ENCODE data around the gene IGF2BP2.
A peak's percentile ranks its signal among the peaks of the same experiment; 100 is the strongest.
"Not testable (repeated sequence)": the region's sequence is repeated elsewhere in the genome, so short reads cannot be mapped to it uniquely, and the experiment has no call there.

The IGF2BP2 gene

DNA sequence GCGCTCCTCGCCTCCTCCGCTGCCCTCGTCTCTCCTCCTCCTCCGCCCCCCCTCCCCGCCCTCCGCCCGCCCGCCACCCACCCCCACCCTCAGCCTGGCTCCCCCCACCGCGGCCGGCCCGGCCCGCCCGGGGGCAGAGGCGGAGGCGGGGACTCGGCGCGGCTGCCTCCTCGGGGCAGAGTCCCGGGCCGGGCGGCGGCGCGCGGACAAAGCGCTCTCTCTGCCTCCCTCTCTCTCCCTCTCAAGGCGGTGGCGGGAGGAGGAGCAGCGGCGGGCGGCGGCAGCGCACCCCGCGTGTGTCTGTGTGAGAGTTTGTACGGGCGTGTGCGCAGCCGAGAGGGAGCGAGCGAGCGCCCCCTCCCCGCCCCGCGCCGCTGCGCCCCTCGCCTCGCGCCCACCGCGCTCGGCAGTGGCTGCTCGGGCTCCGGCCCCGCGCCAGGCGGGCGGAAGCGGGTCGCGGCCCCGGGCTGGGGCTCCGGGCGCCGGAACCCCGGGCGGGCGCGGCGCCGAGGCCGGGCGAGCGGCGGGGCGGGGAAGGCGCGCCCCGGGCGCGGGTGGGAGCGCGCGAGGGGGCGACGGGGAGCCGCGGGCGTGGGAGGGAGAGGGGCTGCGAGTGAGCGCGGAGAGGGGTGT is at the start of gene IGF2BP2:
Gene IGF2BP2 (minus strand): TSS at position 37 of the 633 bp plus-strand sequence. CDS start 82 bp downstream, outside the sequence.
- peak; percentile 26 for DNase-seq

DNA sequence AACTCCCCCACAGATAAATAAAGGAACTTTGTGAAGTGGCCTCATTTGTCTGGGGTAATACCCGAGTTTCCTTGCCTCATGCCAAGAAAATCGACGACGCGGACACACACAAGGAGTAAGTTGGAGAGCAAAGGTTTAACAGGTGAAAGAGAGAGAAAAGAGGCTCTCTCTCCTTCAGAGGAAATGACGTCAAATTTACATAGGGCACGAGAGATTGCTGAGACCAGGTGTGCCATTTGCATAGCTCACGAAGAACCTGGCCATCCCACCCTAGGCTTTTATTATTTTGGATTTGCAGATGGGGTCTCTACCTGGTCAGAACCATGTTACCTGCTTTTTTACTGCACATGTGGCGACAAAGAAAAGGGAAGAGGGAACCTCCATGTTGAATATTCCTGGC is 49.3 kb upstream of the IGF2BP2 start:
- no peak for DNase-seq

DNA sequence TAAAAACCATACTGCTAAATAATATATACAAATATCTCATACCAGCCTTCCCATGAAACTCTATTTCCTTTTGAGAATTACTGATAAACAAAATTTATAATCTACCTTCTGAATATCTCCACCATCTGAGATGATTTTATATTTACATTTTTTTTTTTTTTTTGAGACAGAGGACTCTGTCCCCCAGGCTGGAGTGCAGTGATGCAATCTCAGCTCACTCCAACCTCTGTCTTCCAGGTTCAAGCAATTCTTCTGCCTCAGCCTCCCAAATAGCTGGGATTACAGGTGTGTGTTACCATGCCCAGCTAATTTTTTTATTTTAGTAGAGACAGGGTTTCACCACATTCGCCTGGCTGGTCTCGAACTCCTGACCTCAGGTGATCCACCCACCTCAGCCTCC is 42.8 kb upstream of the IGF2BP2 start:
- no peak for DNase-seq

DNA sequence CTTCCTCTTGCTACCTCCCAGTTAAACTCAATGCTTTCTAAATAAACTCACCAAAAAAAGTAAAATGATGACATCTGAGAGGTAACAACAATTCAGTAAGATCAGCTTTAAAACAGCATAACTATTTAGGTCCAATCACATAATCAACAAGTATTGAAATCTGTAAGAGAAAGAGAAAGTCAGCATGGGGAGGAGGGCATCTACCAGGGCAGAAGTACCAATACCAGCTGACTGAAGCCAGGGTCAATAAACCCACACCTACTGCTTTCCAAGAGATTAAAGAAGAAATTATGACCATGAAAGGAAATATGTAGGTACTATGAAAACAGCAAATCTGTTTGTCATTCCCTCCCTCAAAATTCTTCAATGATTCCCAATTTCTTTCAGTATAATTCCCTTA is 42.2 kb upstream of the IGF2BP2 start:
- DNase-seq, result no peak

DNA sequence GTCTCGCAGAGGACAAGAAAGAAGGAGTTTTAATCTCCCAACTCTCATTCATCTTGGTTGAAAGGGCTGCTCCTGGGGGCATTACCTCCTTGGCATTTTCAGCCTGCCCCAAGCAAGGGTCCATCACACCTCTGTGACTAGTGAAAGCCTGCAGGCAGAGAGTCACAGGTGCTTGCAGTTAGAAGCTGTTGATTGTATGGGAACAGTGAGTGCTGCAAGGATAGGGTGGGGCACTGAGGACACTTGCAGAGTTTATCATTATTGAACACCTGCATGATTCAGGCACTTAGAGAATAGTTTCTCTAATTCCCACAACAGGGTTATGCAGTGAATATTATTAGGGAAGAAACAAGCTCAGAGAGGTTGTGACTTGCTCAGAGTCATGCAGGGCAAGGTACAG is 41.7 kb upstream of the IGF2BP2 start:
- DNase-seq, result no peak

DNA sequence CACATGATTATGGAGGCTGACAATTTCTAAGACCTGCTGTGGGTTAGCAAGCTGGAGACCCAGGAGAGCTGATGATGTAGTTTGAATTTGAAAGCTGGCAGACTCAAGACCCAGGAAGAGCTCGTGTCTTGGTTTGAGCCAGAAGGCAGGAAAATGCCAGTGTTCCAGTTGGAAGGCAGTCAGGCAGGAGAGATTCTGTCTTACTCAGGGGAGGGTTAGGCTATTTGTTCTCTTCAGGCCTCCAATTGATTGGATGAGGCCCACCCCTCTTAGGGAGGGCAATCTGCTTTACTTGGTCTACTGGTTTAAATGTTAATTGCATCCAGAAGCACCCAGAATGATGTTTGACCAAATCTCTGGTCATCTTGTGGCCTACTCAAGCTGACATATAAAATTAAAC is 40.4 kb upstream of the IGF2BP2 start:
- no peak for DNase-seq

DNA sequence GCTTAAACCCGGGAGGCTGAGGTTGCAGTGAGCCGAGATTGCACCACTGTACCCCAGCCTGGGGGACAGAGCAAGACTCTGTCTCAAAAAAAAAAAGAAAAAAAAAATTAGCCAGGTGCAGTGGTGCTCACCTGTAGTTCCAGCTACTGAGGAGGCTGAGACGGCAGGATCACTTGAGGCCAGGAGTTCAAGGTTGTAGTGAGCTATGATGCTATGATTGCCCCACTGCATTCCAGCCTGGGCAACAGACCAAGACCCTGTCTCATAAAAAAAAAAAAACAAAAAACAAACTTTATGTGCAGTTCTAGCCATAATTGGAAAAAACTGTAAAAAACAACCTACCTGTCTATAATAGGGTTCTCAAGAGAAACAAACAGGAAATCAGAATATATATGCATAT is 39.9 kb upstream of the IGF2BP2 start:
- no peak for DNase-seq

DNA sequence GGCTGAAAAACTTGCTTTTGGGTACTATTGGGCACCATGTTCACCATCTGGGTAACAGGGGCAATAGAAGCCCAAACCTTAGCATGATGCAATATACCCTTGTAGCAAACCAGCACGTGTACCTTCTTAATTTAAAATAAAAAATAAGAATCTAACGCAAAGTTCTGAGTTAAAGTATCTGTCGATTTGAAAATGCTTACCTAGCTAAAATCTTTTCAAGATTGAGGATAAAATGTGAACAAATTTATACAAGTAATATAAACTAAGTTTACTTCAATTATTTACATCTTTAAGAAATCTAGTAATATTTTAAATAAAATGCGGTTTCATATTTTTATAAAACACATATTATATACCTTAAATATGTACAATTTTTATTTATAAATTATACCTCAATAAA is 38.1 kb upstream of the IGF2BP2 start:
- no peak for DNase-seq

DNA sequence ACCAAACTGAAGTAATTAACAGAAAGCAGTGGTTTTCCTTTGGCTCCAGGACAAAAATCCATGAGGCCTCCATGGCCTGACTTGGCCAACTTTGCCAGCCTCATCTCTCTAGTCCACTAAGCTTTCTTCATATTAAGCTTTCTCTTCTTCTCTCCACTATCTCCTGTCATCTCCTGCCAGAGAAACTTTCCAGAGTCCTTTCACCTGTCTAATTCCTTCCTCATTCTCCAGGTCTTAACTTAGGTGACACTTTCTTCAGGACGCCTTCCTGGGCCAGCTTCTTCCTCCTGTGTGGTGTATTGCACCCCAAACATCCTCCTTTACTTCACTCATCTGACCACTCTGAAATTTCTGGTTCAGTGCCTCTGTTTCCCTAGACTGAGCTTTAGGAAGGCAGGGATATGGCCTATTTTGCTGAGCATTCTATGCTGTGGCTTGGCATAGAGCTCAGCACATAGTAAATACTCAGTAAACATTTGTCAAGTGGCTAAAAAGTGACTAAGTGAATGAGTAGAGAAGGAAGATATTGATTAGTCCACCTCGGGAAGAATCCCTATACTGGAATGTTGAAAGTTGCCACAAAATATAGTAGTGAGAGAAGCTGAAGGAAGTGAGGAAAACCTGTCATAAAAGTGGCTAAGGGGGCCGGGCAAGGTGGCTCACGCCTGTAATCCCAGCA is 34.6 kb upstream of the IGF2BP2 start:
- no peak for DNase-seq

DNA sequence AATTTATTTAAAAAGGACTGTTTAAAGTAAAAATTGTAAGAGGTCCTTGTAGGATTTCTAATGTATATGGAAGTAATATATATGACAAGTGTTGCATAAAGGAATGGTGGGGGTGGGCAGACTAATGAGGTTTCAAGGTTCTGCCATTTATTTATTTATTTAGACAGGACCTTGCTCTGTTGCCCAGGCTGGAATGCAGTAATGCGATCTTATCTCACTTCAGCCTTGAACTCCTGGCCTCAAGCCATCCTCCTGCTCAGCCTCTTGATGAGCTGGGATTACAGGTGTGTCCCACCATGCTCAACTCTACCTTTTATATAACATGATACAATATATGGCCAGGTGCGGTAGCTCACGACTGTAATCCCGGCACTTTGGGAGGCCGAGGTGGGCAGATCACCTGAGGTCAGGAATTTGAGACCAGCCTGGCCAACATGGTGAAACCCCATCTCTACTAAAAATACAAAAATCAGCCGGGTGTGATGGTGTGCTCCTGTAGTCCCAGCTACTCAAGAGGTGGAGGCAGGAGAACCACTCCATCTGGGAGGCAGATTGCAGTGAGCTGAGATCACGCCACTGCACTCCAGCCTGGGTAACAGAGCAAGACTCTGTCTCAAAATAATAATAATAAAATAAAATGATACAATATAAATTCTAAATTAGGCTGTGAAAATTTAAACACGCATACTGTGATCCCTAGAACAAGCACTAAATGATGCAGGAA is 33.8 kb upstream of the IGF2BP2 start:
- DNase-seq, result no peak

DNA sequence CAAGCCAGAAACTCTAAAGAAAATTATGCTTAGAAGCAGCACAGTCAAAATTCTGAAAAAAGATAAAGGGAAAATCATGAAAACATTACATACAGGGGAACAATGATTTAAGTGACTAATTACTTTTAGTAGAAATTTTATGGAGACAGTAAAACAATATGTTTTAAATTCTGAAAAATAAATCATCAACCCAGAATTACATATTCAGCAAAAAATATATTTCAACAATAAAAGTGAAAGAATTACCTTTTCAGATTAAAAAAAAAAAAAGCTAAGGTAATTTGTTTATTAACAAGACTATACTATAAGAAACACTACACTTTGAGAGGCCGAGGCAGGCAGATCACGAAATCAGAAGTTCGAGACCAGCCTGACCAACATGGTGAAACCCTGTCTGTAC is 32.4 kb upstream of the IGF2BP2 start:
- DNase-seq, result no peak

DNA sequence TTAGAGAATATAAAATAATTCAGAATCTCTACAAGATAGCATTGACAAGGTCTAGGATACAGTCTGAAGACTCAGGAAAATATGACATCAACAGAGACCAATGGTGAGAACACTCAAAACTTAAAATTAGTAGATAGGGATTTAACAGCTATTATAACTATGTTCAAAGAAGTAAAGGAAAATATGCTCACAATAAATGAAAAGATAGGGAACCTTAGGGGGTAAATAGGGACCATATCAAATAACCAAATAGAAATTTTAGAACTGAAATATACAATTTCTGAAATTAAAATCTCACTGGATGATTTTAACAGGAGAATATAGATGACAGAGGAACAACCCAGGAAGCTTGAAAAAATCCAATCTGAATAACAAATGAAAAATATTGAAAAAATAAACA is 31.8 kb upstream of the IGF2BP2 start:
- DNase-seq, result no peak

DNA sequence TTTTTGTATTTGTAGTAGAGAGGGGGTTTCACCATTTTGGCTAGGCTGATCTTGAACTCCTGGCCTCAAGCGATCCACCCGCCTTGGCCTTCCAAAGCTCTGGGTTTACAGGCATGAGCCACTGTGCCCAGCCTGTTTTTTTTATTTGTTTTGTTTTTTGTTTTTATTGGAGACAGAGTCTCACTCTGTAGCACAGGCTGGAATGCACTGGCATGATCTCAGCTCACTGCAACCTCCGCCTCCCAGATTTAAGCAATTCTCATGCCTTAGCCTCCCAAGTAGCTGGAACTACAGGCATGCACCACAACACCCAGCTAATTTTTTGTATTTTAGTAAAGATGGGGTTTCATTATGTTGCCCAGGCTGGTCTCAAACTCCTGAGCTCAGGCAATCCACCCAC is 28.9 kb upstream of the IGF2BP2 start:
- not testable (repeated sequence) for DNase-seq

DNA sequence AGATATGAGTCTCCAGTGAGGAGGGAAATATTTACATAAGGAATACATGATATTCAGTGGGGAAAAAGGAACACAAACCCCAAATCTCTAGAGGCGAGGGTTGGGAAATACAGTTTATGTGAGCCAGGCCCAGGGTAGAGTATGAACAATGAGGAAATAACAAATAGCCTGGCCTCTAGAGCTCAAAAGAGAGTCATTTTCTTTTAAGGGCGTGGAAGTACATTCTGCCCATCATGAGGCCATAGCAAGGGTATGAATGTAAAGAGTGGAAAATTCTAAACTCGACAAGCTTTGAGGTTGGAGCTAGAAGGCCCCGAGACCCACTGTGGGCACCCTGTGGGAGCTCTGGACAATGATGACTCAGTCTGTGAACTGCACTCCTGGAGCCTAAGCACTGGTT is 27.8 kb upstream of the IGF2BP2 start:
- no peak for DNase-seq

DNA sequence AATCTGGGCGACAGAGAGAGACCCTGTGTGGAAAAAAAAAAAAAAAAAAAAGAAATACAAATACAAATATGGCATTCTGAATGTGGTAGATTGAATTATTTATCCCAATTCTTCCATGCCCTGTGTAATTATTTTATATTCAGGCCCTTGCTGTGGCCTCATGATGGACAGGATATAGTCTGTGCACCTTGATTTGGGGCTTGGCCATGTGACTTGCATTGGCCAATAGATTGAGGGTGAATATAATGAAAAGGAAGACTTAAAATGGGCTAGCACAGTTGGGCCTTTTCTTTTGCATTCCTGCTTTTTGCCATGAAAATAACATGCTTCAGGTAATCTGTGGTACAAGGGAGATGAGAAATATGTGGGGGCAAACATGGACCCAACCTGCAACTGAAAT is 27.1 kb upstream of the IGF2BP2 start:
- no peak for DNase-seq

DNA sequence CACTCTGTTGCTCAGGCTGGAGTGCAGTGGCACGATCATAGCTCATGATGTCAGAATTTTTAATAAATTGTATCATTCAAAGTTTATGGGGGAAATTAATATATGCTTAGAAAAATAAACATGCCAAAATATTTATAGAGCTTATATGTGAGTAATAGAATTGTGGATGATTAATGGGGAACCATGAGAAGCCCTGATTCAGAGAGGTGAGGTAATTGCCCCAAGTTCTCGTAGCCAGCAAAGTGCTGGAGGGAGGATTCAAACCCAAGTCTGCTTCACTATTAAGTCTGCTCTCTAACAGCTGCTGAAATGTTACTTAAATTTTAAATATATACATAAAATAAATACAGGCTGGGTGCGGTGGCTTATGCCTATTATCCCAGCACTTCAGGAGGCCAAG is 26.2 kb upstream of the IGF2BP2 start:
- DNase-seq, result no peak

DNA sequence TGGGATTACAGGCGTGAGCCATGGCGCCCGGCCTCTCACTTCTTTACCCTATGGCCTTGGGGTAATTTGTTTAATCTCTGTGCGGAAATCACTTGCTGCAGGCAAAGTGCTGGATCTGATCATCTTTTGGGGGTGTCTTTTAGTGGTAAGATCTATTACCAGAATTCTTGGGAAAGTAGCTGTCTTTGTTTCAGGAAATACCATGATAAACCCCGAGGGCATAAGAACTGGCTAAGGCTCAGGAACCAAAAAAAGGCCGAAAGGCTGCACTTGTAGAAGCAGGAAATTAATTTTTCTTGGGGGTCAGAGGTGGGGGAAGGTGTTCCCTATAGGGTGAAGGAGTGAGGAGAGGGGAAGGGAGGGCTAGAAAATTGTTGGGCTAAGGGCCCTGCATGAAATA is 22.7 kb upstream of the IGF2BP2 start:
- no peak for DNase-seq

DNA sequence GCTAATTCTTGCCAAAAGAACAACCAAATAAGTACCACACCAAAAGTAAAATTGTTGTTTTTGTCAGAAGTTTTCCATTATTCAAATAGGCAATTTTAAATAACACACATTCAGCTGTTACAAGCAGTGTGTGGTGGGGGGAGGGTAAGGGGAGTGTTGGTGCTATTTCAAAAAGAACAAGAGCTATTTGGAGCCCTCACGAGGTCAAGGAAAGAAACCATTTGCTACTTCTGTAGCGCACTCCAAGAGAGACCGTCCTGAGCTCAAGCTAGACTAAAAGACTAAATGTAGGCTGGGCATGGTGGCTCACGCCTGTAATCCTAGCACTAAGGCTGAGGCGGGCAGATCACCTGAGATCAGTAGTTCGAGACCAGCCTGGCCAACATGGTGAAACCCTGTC is 21.2 kb upstream of the IGF2BP2 start:
- DNase-seq, result no peak

DNA sequence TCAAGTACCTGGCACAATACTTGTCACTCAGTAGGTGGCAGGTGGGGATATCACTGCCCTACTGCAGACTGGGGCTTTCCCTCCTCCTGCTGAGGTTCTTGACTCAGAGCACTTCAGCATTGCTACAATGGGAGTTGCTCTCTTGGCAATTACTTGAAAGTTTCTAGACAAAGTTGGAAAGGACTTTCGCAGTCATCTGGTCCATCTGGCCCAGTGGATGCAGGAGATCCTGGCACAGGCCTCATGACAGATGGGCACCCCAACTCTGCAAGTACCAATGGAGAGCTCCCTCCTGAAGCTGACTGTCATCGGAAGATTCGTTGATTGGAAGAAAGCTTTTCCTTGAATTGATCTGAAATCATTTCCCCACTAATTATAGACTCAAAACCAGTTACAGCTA is 19.2 kb upstream of the IGF2BP2 start:
- no peak for DNase-seq

DNA sequence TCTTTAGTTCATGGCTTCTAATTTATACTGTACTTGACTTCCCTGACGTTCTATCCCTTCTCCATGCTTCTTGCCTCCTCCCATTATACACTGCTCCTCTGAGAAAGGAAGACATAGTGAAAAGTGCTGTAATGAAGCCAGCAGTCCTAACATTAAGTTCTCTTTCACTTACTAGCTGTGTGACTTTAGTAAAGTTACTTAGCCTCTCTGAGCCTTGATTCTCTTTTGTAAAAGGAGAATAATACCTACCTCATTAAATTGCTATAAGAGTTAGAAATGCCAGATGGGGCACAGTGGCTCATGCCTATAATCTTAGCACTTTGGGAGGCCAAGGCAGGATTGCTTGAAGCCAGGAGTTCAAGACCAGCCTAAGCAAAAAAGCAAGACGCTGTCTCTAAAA is 18.8 kb upstream of the IGF2BP2 start:
- no peak for DNase-seq

DNA sequence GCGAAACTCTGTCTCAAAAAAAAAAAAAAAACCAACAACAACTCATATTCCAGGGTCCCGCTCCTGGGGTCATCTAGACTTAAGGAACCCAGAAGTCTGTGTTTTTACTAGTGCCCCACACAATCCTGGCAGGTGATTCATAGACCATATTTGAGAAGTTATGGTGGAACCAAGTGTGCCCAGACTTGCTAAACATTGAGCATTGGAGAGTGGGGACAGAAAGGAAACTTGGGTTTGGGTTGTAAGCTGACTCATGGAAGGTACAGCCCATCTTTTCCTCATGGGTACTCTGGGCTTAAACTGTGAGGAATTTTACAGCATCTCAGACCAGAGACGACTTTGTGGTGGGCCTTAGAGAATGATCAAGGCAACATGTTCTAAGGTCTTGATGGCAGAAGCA is 18.3 kb upstream of the IGF2BP2 start:
- no peak for DNase-seq

DNA sequence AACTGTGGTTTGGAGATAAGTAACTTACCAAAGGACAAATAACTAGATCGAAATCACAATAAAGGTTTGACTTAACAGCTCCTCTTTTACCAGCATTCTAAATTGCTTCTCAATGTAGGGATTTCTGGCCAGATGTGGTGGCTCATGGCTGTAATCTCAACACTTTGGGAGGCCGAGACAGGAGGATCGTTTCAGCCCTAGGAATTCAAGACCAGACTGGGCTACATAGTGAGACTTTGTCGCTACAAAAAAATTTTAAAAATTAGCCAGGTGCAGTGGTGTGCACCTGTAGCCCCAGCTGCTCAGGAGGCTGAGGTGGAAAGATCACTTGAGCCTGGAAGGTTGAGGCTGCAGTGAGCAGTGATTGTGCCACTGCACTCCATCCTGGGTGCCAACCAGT is 17.4 kb upstream of the IGF2BP2 start:
- no peak for DNase-seq

DNA sequence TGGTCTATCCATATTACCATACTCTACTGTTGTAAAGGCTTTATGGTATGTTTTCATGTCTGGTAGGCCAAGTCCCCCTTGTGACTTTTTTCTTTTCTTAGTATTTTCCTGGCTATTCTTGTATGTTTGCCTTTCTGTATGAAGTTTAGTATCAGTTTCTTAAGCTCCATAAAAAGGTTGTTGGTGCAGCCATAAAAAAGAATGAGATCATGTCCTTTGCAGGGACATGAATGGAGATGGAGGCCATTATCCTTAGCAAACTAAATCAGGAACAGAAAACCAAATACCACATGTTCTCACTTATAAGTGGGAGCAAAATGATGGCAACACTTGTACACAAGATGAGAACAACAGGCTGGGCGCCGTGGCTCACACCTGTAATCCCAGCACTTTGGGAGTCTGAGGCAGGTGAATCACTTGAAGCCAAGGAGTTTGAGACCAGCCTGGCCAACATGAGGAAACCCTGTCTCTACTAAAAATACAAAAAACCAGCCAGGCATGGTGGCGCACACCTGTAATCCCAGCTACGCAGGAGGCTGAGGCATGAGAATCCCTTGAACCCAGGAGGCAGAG is 13.7 kb upstream of the IGF2BP2 start:
- not testable (repeated sequence) for DNase-seq

DNA sequence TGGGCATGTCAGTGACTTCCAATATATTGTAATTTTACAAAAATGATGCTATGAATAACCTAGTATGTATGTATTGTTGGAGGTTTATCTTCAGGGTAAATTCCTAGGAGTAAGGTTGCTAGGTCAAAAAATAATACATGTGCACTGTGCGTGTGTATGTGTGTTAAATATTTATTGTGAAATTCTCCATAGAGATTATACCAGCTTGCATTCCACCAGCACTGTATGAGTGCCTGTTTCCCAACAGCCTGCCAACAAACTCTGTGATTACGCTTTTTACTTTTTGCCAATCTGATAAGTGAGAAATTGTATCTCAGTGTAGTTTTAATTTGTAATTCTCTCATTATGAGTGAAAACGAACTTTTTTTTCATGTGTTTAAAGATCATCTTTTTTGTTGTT is 12.6 kb upstream of the IGF2BP2 start:
- no peak for DNase-seq

Data from activated T-cell treated with anti-CD3 and anti-CD28 coated beads for 4 hours (primary cell).